GM19193 (cell line): ENCODE data around the gene NUP205.

Source experiments
- POLR2A ChIP-seq: IDR thresholded peaks from 4 replicates; pipeline ENCODE4 v1.6.1; 2011; ENCODE audit not compliant: insufficient read depth, insufficient read length; ENCODE audit errors: extremely low read depth

The NUP205 gene

DNA sequence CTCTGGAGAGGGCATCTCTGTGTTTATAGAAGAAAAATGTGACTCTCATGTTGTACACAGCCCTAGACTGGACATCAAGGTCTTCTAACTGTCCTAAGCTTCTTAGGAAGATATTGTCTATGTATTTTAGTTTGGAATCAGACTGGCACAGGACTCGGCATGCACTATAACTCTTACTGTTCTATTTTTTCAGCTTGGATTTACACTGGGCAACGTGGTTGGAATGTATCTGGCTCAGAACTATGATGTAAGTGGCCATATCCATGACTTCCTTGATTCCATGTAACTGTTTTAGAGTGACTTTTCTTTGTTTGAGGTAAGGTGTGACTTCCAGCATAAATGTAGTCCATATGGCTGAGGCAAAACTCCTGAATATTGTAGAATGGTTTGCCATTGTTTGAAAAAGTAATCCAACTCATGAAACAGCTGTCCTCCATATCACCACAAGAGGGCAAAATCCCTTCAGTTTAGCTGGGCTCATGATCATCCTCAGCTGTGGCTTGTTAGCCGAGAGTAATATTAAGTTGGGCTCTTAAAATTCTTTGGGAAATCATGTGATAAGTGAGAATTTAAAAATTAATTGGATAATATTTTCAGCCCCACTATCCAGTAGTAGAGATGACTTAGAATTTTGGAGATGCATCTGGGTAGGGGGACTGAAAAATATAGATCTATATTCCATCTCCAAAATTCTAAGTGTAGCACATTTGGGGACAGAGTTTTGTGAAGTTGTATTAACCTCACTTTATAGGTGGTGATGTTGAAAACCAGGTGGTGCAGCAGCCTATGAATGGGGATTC is 115.0 kb downstream of the NUP205 start:
- no peak for TF ChIP-seq POLR2A

DNA sequence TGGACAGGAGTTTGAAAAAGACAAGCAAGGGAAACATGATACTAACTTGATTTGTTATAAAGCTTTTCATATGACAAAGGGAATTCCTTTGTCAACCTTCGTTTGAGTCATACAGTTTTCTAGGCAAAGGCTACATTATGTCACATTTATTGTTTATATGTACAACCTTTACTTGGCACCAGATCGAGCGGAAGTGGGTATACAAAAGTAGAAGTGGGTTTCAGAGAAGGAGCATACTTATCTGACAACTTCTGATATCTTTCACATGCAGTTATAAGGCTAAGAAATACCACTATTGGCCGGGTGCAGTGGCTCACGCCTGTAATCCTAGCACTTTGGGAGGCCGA is 115.6 kb downstream of the NUP205 start:
- no peak for TF ChIP-seq POLR2A

DNA sequence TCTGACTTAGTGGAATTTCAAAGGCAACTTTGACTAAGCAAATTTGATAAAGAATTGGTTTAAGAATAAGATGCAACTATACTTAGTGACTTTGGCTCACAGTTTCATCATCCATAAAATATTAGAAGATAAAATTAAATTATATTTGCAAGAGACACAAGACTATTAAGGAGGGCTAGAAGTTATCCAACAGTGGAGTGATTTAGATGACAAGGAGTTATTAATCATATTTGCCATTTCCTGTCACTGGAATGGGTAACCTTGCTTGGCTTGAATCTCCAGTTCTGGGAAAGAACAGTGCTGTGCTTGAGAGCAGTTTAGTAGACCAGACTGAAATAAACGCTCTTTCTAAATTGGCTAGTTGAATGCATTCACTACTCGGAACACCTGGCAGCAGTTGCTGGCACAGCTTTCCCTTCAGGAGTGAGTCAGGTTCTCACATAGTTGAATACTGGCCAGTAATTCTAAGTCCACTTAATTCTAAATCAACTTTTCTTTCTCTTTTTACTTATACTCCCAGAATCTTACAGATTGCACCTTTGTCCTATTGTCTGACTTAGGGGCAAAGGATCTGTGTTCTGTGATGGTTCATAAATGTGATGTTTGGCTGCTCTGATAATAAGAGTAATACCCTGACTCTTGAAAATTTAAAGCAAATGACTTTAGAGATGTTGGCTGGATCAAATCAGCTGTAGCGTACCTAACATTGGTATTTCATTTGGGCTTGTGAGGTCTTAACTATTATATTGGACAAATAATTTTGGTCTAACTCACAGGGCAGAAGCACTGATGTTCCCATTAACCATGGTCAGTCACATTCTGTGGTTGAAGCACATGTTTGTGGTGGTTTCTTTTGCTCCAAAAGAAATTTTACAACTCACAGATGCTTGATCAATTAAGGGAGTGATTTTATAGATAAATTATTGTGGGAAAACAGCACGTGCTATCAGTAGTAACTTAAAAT is 121.2 kb downstream of the NUP205 start:
- TF ChIP-seq POLR2A: no peak

DNA sequence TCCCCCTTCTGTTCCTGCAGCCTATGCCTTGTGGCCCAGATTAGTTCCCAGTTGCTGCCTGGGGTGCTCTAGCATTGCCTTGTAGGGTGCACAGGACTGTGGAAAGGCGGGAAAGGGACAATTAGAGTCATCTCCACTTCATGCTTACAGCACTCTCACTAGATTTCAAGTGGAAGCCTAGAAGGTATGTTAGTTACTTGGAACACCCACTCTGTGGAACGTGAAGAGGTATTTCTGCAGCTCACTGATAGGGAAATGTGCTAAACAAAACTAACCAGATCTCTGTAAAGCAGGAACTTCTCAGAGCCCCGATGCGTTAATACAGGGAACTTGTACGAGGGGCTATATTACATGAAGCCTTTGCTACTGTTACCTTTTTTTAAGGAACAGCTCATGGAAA is 124.0 kb downstream of the NUP205 start:
- no peak for TF ChIP-seq POLR2A

DNA sequence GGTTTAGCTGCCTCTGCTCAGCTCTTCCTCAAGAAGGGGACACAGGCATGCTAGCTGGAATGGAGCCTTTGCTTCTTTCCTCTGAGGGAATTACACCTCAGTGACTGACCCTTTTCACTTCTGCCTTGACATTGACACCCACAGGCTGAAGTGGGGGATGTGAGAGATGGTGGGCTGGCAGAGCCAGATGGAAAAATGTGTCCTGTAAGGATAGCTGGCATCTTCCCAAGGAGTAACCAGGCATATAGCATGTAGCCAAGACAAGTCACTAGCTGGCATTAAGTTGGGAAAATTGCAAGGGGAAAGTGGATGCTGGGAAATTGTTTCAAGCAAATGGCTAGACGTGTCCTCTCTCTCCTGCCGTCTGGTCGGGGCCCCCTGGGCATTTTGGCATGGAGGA is 124.5 kb downstream of the NUP205 start:
- no peak for TF ChIP-seq POLR2A

DNA sequence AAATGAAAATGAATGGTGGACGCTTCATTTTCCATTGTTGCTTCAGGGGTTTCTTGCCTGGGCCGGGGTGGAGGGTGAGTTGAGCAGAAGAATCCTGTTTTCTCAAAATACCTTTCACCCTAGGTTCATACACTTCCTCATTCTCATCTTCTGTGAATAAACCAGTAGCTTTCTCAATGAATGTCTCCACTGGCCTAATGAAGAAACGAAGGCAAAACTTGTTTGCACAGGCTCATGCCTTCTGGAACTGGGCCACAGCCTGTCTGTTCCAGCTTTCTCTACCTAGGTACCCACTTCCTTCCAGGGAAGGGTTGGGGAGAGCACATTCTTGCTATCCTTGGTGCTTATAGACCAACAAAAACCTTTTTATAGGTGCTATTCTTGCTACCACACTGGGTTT is 125.9 kb downstream of the NUP205 start:
- TF ChIP-seq POLR2A: no peak

DNA sequence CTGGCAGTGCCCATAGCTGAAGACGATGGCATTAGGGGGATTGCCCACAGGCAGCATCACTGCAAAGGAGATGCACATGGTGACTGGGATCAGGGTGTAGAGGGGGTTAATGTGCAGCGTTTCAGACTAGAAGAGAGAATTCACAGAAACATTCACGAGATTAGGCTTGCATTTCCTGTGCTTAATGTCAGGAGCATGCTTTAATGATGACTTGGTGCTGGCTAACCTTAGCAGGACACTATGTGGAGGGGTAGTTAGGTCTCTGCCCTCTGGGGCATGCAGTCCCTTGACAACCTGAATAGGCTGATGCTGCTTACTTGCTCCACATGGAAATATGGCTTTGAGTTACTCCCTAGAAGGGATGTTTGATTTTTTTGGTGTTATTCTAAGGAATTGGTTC is 126.4 kb downstream of the NUP205 start:
- TF ChIP-seq POLR2A: no peak

DNA sequence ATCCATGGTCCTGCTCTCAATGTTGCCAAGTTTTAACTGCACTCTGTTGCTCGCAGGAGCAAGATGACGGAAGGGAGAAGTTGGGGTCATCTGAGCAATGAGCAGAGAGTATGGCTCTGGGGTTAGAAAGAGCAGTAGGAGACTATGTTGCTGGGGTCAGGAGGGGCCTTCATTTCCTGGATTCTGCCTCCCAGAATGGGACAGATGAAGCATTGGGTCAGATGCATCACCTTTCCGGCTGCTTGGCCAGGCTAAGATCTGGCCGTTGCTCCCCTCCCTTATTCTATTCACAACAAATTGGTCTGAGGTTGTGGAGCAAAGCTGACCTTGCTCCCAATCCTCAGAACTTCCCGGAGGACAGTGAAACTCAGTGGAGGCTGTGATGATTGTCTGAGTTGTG is 127.0 kb downstream of the NUP205 start:
- no peak for TF ChIP-seq POLR2A

DNA sequence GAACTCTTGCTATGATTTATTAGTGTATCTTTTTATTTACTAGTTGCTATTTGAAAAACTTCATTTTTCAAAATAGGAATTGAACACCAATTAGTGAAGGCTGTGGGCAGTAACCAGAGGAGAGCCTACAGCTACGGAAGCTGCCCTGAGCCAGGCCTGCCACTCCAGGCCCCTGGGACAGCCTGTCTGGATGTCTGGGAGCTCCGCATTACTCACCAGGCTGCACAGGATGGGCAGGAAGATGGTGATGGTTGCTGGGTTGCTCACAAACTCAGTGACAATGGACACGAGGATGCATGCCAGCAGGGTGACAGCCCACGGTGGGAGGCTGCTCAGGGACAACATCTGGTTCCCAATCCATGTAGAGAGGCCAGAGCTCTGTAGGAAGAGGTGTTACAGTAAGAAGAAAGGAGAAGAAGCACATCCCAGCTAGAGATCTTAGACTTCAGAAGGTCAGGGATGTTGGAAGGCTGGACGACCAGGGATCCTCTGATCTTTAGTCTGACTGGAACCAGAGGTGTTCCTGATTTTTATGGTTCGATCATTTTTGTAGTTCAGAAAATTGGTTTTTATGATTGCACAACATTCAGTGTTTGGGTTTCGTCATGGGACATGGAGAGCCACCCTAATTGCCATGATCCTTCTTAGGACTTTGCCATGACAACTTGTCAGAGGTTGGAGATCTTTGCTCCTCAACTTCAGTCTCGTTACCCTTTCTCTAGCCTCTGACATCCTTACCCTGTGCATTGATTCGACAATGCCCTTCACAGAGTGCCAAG is 127.8 kb downstream of the NUP205 start:
- TF ChIP-seq POLR2A: no peak

DNA sequence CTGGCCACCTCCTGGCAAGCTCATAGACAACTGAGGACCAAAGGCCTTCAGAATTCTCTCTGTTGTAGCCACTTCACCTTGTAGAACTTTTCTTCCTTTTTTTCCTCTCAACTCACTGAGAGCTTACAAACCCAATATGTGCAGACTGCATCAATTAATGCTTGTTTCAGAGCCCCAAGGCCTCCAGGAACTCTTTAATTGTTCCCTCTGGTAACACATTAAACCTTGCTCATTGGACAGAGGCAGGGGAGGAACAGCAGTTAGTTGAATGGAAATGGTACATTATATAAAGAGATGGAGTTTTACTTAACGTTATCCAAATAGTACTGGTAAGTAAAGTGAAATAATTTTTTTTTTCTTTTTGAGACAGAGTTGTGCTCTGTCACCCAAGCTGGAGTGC is 129.7 kb downstream of the NUP205 start:
- TF ChIP-seq POLR2A: no peak

DNA sequence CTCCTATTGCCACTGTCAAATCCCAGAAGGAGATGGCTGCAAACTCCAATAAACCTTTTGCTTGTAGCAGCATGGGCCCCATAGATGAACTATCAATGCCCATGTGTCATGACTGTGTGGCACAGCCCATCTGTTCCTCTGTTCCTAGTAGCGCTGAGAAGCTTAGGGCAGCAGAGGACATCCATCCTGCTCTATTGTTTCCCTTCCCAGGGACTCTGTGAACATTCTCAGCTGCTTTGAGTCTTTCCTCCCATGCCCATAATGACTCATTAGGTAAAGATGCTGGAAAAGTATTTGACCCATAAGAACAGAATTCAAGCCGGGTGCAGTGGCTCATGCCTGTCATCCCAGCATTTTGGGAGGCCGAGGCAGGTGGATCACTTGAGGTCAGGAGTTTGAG is 132.8 kb downstream of the NUP205 start:
- TF ChIP-seq POLR2A: no peak

DNA sequence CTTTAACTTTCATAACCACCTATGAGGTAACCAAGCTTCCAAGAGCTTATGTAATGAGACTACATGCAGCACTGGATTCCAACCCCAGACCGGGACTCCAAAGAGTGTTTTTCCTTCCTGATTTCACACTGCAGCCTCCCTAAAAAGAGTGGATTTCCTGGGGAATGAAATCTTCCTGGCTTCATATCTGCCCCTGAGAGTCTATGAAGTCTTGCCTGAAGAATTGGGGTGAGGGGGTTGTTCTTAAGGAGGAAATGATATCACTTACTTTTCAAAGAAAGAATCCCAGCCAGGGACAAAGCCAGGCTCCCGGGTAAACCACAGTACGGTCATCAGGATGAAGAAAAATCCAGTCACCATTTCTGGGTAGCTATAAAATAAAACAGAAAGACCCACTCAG is 134.3 kb downstream of the NUP205 start:
- no peak for TF ChIP-seq POLR2A

DNA sequence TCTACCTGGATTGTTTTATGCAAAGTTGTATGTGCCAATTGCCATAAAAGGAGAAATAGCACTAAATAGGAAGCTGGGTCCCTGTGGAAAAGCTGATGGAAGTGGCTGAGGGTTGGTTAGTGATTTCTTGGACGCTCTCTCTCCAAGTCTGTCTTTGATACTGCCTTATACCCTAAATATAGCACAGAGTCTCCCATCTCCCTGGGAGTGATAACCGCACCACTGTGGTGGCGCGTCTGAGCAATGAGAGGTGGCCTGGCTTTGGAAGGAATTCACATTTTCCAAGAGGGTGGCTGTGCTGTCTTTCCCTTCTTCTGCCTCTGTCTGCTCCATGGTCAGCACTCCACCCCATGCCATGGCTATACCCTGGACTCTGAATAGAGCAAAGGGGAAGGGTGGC is 135.8 kb downstream of the NUP205 start:
- no peak for TF ChIP-seq POLR2A

DNA sequence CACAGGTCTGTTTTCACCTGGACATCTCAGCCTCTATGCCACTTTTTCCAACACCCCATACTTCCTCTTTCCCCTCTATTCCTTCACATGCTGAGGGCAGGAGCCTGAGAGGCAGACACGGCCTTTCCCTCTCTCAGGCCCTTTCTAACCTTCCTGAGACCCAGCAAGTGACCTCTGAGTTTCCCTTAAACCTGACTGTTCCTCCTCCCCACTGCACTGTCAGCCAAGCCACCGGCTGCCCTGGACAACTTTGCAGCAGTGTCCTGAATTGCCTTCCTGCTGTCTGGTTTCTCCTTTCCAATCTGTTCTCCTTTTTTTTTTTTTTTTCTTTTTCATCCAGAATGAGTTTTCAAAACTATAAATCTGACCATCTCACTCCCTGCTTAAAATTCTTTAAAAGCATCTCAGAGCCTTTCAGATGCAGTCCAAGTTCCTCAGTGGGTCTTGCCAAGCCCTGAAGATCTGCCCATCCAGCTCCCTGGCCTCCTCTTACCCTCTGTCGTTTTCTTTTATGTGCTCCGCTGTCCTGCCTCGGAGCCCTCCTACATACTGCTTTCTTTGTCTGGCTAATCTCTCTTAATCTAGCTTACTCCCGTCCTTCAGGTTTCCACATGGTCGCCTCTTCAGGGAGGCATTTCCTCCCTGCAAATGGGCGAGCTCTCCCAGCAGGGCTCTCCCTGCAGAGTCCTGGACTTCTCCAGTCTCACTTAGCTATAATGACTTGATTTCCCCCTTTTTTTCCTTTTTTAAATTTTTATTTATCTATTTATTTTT is 139.7 kb downstream of the NUP205 start:
- no peak for TF ChIP-seq POLR2A
